ENCODE measurements around the gene PIN1.

DNA sequence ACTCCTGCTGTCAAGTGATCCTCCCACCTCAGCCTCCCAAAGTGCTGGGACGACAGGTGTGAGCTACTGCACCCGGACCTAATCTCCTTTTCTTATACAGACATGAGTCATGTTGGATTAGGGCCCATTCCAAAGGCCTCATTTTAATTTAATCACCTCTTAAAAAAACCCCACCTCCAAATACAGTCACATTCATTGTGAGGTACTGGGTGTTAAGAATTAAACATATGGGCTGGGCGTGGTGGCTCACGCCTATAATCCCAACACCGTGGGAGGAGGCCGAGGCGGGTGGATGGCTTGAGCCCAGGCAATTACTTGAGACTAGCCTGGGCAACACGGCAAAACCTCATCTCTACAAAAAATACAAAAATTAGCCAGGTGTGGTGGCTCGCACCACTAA is 46.6 kb downstream of the PIN1 start:
- no peak for TF ChIP-seq POLR2A (IDR thresholded peaks at IDR 0.05)
- TF ChIP-seq, protein P1, sequence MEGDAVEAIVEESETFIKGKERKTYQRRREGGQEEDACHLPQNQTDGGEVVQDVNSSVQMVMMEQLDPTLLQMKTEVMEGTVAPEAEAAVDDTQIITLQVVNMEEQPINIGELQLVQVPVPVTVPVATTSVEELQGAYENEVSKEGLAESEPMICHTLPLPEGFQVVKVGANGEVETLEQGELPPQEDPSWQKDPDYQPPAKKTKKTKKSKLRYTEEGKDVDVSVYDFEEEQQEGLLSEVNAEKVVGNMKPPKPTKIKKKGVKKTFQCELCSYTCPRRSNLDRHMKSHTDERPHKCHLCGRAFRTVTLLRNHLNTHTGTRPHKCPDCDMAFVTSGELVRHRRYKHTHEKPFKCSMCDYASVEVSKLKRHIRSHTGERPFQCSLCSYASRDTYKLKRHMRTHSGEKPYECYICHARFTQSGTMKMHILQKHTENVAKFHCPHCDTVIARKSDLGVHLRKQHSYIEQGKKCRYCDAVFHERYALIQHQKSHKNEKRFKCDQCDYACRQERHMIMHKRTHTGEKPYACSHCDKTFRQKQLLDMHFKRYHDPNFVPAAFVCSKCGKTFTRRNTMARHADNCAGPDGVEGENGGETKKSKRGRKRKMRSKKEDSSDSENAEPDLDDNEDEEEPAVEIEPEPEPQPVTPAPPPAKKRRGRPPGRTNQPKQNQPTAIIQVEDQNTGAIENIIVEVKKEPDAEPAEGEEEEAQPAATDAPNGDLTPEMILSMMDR (IDR thresholded peaks at IDR 0.05), result no peak

Data from right lobe of liver (tissue), 4 donors.